A172 (cell line): Measurements from ENCODE around the gene FARP1. TPM values are rescaled to one million over a fixed set of nuclear protein-coding genes. Genes with fewer than 3 reads are reported as not detected.

Experiments
- DNase-seq: peaks from one replicate; pipeline ENCODE4 v3.0.0-alpha.2; 2015; ENCODE audit warnings: low spot score
- total RNA-seq: library from RNA; depleted of rRNA; stranded (reverse); fragments of >200 nt; shearing (Covaris generic); gene quantifications from 2 replicates; pipeline ENCODE4 v1.2.3, GENCODE V29; 2014

Gene FARP1
- total RNA-seq, 1 experiment from 2014 or later: 18.2 TPM

GRCh38 chr13:98459721-98460370 lies 317.0 kb downstream of the FARP1 start:
- DNase-seq: no peak

GRCh38 chr13:98460516-98460915 lies 317.6 kb downstream of the FARP1 start:
- no peak for DNase-seq

- DNase-seq: no peak
Observed at GRCh38 chr13:98461486-98462240, 318.8 kb downstream of the FARP1 start.

- no peak for DNase-seq
Observed at GRCh38 chr13:98462241-98462882, 319.5 kb downstream of the FARP1 start.

- DNase-seq: no peak
Observed at GRCh38 chr13:98462946-98463345, 320.1 kb downstream of the FARP1 start.

- peak; percentile 57 for DNase-seq
Observed at GRCh38 chr13:98466634-98467236, 323.8 kb downstream of the FARP1 start.

- no peak for DNase-seq
Observed at GRCh38 chr13:98467263-98467985, 324.5 kb downstream of the FARP1 start.

GRCh38 chr13:98468361-98468760 lies 325.5 kb downstream of the FARP1 start:
- DNase-seq: no peak

- DNase-seq: no peak
Observed at GRCh38 chr13:98468929-98469328, 326.0 kb downstream of the FARP1 start.

GRCh38 chr13:98470920-98471319 lies 328.0 kb downstream of the FARP1 start:
- no peak for DNase-seq

GRCh38 chr13:98471934-98472333 lies 329.0 kb downstream of the FARP1 start:
- no peak for DNase-seq

- no peak for DNase-seq
Observed at GRCh38 chr13:98473135-98473787, 330.4 kb downstream of the FARP1 start.

- DNase-seq: no peak
Observed at GRCh38 chr13:98473788-98474144, 330.9 kb downstream of the FARP1 start.

GRCh38 chr13:98474292-98474691 lies 331.4 kb downstream of the FARP1 start:
- no peak for DNase-seq

GRCh38 chr13:98474761-98475160 lies 331.9 kb downstream of the FARP1 start:
- no peak for DNase-seq

- no peak for DNase-seq
Observed at GRCh38 chr13:98475522-98475921, 332.6 kb downstream of the FARP1 start.

GRCh38 chr13:98476106-98476505 lies 333.2 kb downstream of the FARP1 start:
- DNase-seq: no peak

GRCh38 chr13:98476538-98476966 lies 333.7 kb downstream of the FARP1 start:
- DNase-seq: peak; percentile 95

GRCh38 chr13:98478189-98479129 lies 335.6 kb downstream of the FARP1 start:
- DNase-seq: peak; percentile 31

- no peak for DNase-seq
Observed at GRCh38 chr13:98479496-98480003, 336.7 kb downstream of the FARP1 start.
